HepG2 (cell line): ENCODE data around the gene RRAGA. TPM values are rescaled to one million over a fixed set of nuclear protein-coding genes. Genes with fewer than 3 reads are reported as not detected.
A peak's percentile ranks its signal among the peaks of the same experiment; 100 is the strongest.

Experiments used
- ATF3 ChIP-seq: sonication (generic); formaldehyde crosslinking; IDR thresholded peaks from 2 replicates; pipeline ENCODE4 v1.4.0; 2020; ENCODE audit warnings: missing genetic modification reagents
- CEBPB ChIP-seq: IDR thresholded peaks from 2 replicates; pipeline ENCODE4 v1.6.1; 2011; ENCODE audit warnings: low read depth, low read length, improper control_type of control experiment, borderline replicate concordance
- IKZF4 ChIP-seq: sonication (generic); formaldehyde crosslinking; IDR thresholded peaks from 2 replicates; pipeline ENCODE4 v1.5.1; 2020; ENCODE audit warnings: borderline replicate concordance, mild to moderate bottlenecking, low read depth, missing genetic modification reagents; ENCODE audit errors: not compliant biosample characterization
- POLR2A ChIP-seq, 2 experiments: IDR thresholded peaks; 2 replicates each; pipeline ENCODE4 v1.6.1; 2011; ENCODE audit warnings: low read depth in 2 of 2, low read length in 2 of 2, mild to moderate bottlenecking in 1 of 2, moderate library complexity in 1 of 2; ENCODE audit not compliant: insufficient read depth in 1 of 2
- SKI ChIP-seq: fragments of 450-650 bp; IDR thresholded peaks from one replicate; pipeline ENCODE4 v1.6.1; 2018; ENCODE audit warnings: mild to moderate bottlenecking; ENCODE audit not compliant: partially characterized antibody
- SNAI1 ChIP-seq: sonication (generic); formaldehyde crosslinking; IDR thresholded peaks from 2 replicates; pipeline ENCODE4 v1.5.0; 2020; ENCODE audit warnings: mild to moderate bottlenecking, missing genetic modification reagents, borderline replicate concordance
- SRF ChIP-seq: IDR thresholded peaks from 2 replicates; pipeline ENCODE4 v1.6.1; 2011; ENCODE audit warnings: mild to moderate bottlenecking, low read depth, low read length, moderate library complexity
- TGIF2 ChIP-seq: IDR thresholded peaks from 2 replicates; pipeline ENCODE4 v1.6.1; 2016; ENCODE audit warnings: control low read depth, missing compliant biosample characterization
- TRIM22 ChIP-seq: fragments of 450-650 bp; IDR thresholded peaks from 2 replicates; pipeline ENCODE4 v1.6.1; 2017
- ZBTB20 ChIP-seq: sonication (generic); formaldehyde crosslinking; IDR thresholded peaks from 2 replicates; pipeline ENCODE4 v1.8.1; 2023; ENCODE audit warnings: missing genetic modification reagents, low read depth, mild to moderate bottlenecking, borderline replicate concordance
- ZFYVE20 ChIP-seq: sonication (generic); formaldehyde crosslinking; IDR thresholded peaks from 2 replicates; pipeline ENCODE4 v1.8.0; 2023; ENCODE audit warnings: low read depth, mild to moderate bottlenecking, moderate library complexity, missing genetic modification reagents, borderline replicate concordance
- ZNF17 ChIP-seq: sonication (generic); formaldehyde crosslinking; IDR thresholded peaks from 2 replicates; pipeline ENCODE4 v1.5.0; 2020; ENCODE audit warnings: mild to moderate bottlenecking, missing genetic modification reagents
- ZNF629 ChIP-seq: sonication (generic); formaldehyde crosslinking; conservative IDR thresholded peaks from 2 replicates; pipeline ENCODE4 v1.5.0; 2020; ENCODE audit warnings: missing genetic modification reagents
- ZNF7 ChIP-seq: IDR thresholded peaks from 2 replicates; pipeline ENCODE4 v1.6.1; 2016; ENCODE audit warnings: missing biosample characterization, missing genetic modification reagents
- ZNF703 ChIP-seq: sonication (generic); formaldehyde crosslinking; IDR thresholded peaks from 2 replicates; pipeline ENCODE4 v1.5.1; 2020; ENCODE audit warnings: missing genetic modification reagents, mild to moderate bottlenecking, moderate library complexity, borderline replicate concordance
- polyA plus RNA-seq, 8 experiments: library from polyadenylated mRNA; depleted of rRNA in 3 of 8; stranded (reverse) in 7 of 8; unstranded in 1 of 8; fragments of >200 nt; fragmentation: Illumina TruSeq in 4 of 8; extraction: Trizol in 4 of 8; gene quantifications; 2 replicates each; pipeline versions ENCODE4 v1.2.1 to v1.2.3, GENCODE V29; 2011 to 2016; ENCODE audit warnings: low read depth in 4 of 8, missing spikeins in 1 of 8, mixed read lengths in 1 of 8; ENCODE audit not compliant: insufficient read depth in 1 of 8
- total RNA-seq, 5 experiments: library from RNA; depleted of rRNA; stranded (reverse); fragments of >200 nt; fragmentation: Illumina TruSeq; extraction: Trizol; gene quantifications; 2 replicates each; pipeline ENCODE4 v1.2.3, GENCODE V29; 2016; ENCODE audit warnings: low read depth in 1 of 5
- TF ChIP-seq, protein P1 (sequence below): sonication (generic); formaldehyde crosslinking; IDR thresholded peaks from 2 replicates; pipeline ENCODE4 v1.4.0; 2020; ENCODE audit warnings: missing genetic modification reagents
- TF ChIP-seq, protein P2 (sequence below), 2 experiments: sonication (generic) in 1 of 2; formaldehyde crosslinking in 1 of 2; IDR thresholded peaks; 2 replicates each; pipeline versions ENCODE4 v1.4.0 to v1.6.1; 2016 to 2020; ENCODE audit warnings: borderline replicate concordance in 1 of 2, low read depth in 1 of 2, mild to moderate bottlenecking in 1 of 2, missing genetic modification reagents in 1 of 2
- TF ChIP-seq, protein P3 (sequence below): IDR thresholded peaks from 2 replicates; pipeline ENCODE4 v1.6.1; 2012; ENCODE audit warnings: inconsistent platforms

The RRAGA gene
- total and polyA plus RNA-seq, 2 of the 13 experiments (the other 11 are each of a cell fraction or from before 2014, with no cell fraction given), result 37.5 to 118 TPM

- TF ChIP-seq, protein P1, sequence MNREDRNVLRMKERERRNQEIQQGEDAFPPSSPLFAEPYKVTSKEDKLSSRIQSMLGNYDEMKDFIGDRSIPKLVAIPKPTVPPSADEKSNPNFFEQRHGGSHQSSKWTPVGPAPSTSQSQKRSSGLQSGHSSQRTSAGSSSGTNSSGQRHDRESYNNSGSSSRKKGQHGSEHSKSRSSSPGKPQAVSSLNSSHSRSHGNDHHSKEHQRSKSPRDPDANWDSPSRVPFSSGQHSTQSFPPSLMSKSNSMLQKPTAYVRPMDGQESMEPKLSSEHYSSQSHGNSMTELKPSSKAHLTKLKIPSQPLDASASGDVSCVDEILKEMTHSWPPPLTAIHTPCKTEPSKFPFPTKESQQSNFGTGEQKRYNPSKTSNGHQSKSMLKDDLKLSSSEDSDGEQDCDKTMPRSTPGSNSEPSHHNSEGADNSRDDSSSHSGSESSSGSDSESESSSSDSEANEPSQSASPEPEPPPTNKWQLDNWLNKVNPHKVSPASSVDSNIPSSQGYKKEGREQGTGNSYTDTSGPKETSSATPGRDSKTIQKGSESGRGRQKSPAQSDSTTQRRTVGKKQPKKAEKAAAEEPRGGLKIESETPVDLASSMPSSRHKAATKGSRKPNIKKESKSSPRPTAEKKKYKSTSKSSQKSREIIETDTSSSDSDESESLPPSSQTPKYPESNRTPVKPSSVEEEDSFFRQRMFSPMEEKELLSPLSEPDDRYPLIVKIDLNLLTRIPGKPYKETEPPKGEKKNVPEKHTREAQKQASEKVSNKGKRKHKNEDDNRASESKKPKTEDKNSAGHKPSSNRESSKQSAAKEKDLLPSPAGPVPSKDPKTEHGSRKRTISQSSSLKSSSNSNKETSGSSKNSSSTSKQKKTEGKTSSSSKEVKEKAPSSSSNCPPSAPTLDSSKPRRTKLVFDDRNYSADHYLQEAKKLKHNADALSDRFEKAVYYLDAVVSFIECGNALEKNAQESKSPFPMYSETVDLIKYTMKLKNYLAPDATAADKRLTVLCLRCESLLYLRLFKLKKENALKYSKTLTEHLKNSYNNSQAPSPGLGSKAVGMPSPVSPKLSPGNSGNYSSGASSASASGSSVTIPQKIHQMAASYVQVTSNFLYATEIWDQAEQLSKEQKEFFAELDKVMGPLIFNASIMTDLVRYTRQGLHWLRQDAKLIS (CRISPR knock-in tag), result no peak
- TF ChIP-seq ZNF17 (CRISPR knock-in tag) (peak; percentile 79; the same call in 1 of the 2 replicates), ZNF7 (CRISPR knock-in tag) (no peak), ZFYVE20 (CRISPR knock-in tag) (0 out of 2 replicates have a peak, but pooled peaks have one; percentile 76), SNAI1 (CRISPR knock-in tag) (0 out of 2 replicates have a peak, but pooled peaks have one; percentile 92), POLR2A (IDR thresholded peaks at IDR 0.05; ENCODE audit: insufficient read depth in 1 of 2, low read depth in 2 of 2, low read length in 2 of 2) (peak; percentile 82 to 92), CEBPB (no peak), SRF (peak; percentile 70), ZNF629 (CRISPR knock-in tag) (peak; percentile 69), TRIM22 (no peak), ATF3 (CRISPR knock-in tag) (no peak), TGIF2 (CRISPR knock-in tag) (no peak; the same call in none of the 2 replicates), ZBTB20 (peak; percentile 54; the same call in 1 of the 2 replicates), ZNF703 (CRISPR knock-in tag) (peak; percentile 65; the same call in 1 of the 2 replicates), SKI (peak; percentile 61), IKZF4 (peak; percentile 57)
- TF ChIP-seq, protein P2, sequence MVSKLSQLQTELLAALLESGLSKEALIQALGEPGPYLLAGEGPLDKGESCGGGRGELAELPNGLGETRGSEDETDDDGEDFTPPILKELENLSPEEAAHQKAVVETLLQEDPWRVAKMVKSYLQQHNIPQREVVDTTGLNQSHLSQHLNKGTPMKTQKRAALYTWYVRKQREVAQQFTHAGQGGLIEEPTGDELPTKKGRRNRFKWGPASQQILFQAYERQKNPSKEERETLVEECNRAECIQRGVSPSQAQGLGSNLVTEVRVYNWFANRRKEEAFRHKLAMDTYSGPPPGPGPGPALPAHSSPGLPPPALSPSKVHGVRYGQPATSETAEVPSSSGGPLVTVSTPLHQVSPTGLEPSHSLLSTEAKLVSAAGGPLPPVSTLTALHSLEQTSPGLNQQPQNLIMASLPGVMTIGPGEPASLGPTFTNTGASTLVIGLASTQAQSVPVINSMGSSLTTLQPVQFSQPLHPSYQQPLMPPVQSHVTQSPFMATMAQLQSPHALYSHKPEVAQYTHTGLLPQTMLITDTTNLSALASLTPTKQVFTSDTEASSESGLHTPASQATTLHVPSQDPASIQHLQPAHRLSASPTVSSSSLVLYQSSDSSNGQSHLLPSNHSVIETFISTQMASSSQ (IDR thresholded peaks at IDR 0.05; ENCODE audit: low read depth), result no peak
- TF ChIP-seq, protein P2 (CRISPR knock-in tag; IDR thresholded peaks at IDR 0.05; ENCODE audit: borderline replicate concordance), result peak; percentile 85; the same call in 1 of the 2 replicates
- TF ChIP-seq, protein P3, sequence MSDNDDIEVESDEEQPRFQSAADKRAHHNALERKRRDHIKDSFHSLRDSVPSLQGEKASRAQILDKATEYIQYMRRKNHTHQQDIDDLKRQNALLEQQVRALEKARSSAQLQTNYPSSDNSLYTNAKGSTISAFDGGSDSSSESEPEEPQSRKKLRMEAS, result peak; percentile 86
Measured at GRCh38 chr9:19048966-19049916, at the start of gene RRAGA (continued).
